ENCODE data around the gene MTCL1.

DNA sequence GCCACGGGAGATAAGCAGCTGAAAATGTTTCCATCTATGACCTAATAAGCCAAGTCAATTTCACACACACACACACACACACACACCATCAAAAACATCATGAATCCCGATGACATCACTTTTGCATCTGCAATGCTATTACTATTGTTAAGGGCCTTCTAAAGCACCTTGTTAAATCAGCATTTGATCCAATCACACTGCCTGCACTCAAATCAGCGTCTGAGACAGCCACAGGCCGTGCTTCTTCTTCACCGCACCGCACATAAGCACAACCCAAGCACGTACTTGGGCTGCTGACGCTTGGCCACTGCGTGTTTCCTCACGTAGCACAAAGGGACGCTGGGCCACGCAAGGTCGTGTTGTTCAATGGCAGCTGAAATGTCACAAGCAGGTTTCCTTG is 15.8 kb upstream of the MTCL1 start:
- TF ChIP-seq, protein P1, sequence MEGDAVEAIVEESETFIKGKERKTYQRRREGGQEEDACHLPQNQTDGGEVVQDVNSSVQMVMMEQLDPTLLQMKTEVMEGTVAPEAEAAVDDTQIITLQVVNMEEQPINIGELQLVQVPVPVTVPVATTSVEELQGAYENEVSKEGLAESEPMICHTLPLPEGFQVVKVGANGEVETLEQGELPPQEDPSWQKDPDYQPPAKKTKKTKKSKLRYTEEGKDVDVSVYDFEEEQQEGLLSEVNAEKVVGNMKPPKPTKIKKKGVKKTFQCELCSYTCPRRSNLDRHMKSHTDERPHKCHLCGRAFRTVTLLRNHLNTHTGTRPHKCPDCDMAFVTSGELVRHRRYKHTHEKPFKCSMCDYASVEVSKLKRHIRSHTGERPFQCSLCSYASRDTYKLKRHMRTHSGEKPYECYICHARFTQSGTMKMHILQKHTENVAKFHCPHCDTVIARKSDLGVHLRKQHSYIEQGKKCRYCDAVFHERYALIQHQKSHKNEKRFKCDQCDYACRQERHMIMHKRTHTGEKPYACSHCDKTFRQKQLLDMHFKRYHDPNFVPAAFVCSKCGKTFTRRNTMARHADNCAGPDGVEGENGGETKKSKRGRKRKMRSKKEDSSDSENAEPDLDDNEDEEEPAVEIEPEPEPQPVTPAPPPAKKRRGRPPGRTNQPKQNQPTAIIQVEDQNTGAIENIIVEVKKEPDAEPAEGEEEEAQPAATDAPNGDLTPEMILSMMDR (IDR thresholded peaks at IDR 0.05; ENCODE audit: poor library complexity): no peak
- TF ChIP-seq EZH2 (IDR thresholded peaks at IDR 0.05; ENCODE audit: borderline replicate concordance): no peak

Data from hepatocyte (in vitro differentiated cells).